Breast epithelium (tissue), 3 donors: ENCODE data around the gene PIK3IP1.

Experiments
- CTCF ChIP-seq, 3 donors: fragments of 450-650 bp; IDR thresholded peaks; one replicate each; pipeline ENCODE4 v1.5.1; 2016 to 2017; ENCODE audit warnings: antibody characterized with exemption in 3 of 3, mild to moderate bottlenecking in 3 of 3, moderate library complexity in 3 of 3
- POLR2A ChIP-seq: fragments of 450-650 bp; IDR thresholded peaks from one replicate; pipeline ENCODE4 v1.6.1; 2016; ENCODE audit warnings: antibody characterized with exemption, mild to moderate bottlenecking, moderate library complexity

- TF ChIP-seq POLR2A (no peak), CTCF (IDR thresholded peaks at IDR 0.05) (no peak)
Measured at GRCh38 chr22:31327806-31328543, 35.7 kb upstream of the PIK3IP1 start.
